GM04503 (cell line): Measurements from ENCODE around the gene BTAF1.
"Not testable (repeated sequence)": the region's sequence is repeated elsewhere in the genome, so short reads cannot be mapped to it uniquely, and the experiment has no call there.

Experiments used
- DNase-seq: peaks from one replicate; pipeline ENCODE4 v3.0.0-alpha.2; 2012; ENCODE audit warnings: low read depth

Gene BTAF1

DNA sequence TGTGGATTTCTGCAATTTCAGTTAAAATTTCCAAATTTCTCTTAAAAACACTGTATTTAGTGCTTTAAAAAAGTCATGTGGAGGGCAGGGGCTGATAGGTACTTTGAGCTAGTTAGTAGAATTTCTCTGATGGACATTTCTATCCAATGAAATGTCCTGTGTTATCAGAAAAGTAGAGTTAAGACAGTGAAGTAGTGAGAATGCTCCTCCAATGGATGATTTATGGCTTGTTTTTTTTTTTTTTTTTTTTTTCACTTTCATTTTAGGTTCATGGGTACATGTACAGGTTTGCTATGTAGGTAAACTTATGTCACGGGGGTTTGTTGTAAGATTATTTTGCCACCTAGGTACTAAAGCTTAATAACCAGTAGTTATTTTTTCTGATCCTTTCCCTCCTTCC is 55.0 kb downstream of the BTAF1 start:
- DNase-seq, result no peak

DNA sequence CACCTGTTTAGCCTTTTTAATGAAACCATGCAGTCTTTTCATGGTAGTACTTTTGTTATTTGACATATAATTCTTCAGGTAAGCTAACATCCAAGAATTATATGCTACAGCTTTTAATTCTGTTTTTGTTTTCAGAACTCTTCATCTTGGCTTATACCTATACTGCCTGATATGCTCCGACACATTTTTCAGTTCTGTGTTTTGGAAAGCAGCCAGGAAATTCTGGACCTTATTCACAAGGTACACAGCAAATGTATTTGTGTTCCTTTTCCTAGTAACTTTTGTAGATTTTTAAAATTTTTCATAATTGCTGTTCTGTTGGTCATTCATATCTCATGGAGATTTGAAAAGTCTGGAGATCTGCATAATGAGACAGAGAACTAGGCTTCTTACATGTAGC is 56.7 kb downstream of the BTAF1 start:
- DNase-seq, result no peak

DNA sequence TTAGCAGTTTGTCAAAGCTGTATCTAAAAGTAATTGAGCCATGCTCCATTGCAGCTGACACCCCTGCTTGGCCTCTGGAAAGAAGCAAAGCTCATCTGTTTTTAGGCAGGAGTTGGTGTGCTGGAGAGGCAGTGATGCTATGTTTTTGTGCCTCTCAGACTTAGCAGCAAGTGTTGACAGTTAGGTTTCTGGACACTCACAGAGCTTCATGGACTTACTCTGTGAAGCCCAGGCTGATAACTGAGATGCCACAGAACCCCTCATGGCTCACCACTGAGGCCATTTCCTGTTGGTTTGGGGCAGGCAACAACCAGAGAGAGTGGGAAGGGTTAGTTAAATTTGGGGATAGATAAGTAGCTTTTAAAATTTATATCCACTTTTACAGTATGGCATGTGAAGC is 59.8 kb downstream of the BTAF1 start:
- DNase-seq, result no peak

DNA sequence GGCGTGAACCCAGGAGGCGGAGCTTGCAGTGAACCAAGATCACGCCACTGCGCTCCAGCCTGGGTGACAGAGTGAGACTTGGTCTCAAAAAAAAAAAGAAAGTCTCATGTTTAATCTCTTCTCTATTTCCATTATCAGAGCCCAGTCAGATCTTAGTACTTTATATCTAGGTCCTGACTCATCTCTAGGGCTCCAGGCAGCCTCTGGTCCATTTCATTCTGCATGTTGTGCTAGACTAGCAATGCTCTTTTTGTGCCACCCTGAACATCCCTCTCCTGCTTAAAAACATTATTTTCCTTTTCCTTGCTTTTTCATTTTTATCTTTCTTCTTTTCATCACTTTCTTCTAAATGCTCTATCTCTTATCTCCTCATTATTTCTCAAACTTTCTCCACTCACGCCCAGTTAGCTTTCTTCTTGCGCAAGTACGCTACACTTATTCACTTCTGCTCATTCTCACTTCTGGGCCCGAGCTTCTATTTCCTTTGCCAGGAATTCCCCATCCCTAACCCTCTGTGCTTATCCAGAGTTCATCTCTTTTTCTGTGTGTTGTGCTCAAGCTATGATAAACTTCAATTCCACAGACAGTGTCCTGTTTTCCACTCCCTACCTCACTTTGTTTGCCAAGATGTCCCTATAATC is 63.9 kb downstream of the BTAF1 start:
- no peak for DNase-seq

DNA sequence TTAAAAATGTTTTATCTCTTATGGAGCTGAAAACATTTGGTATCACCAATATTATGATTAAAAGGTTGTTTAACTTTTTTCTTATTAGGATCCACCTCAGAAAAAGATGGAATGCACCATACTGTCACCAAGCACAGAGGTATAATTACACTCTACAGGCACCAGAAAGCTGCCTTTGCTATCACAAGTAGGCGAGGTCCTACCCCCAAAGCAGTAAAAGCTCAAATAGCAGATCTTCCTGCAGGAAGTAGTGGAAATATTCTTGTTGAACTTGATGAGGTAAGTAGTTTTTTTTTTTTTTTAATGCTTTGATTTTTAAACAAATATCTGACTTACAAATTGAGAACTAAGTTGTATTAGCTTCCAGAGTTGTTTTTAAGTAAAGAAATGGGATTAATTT is 68.5 kb downstream of the BTAF1 start:
- DNase-seq, result no peak

DNA sequence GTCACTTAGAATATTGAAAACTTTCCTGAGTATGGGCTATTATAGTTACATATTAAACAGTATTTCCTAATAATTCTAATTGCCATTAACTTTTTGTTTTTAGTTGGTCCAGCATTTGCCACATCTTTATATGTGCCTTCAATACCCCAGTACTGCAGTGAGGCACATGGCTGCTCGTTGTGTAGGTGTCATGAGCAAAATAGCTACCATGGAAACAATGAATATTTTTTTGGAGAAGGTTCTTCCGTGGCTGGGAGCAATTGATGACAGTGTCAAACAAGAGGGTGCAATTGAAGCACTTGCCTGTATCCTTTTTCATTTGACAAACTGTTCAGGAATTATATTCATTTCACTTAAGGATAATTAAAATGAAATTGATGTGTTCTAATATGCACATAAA is 72.7 kb downstream of the BTAF1 start:
- DNase-seq, result no peak

DNA sequence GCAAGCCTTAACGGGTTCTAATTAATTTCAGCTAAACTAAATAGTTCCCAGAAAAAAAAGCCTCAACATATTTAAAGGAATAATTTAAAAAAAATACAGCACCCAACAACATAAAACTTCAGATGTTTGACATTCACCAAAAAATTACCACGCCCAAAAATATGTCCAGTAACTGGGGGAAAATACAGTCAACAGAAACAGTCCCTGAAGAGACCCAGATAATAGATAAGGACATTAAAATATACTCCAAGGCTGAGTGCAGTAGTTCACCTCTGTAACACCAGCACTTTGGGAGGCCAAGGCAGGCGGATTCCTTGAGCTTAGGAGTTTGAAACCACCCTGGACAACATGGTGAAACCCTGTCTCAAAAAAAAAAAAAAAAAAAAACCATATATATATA is 78.0 kb downstream of the BTAF1 start:
- no peak for DNase-seq

DNA sequence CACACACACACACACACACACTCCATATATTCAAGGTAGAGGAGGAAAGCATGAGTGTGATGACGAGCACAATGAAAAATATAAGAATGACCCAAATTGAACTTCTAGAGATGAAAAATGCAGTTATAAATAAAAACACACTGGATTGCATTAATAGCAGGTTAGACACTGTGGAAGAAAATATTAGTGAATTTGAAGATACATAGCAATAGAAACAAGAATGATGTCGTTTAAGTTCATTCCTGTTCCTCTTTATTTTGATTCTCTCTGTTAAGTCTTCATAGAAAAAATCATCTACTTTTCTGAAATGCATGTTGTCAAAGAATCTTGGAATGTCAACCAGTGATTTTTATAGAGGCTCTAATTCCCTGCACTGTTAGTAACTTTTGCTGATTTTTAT is 78.4 kb downstream of the BTAF1 start:
- no peak for DNase-seq

DNA sequence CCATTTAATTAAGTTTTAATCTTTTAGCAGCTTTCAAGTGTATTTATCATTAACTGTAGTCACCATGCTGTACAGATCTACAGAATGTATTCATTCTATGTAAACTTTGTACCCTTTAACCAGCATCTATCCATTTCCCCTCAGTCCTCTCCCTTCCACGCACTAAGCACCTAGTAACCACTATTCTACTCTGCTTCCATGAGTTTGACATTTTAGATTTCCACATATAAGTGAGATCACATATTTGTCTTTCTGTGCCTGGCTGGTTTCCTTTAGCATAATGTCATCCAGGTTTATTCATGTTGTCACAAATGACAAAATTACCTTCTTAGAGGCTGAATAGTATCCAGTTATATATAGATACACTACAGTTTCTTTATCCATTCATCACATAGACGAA is 79.7 kb downstream of the BTAF1 start:
- DNase-seq, result no peak

DNA sequence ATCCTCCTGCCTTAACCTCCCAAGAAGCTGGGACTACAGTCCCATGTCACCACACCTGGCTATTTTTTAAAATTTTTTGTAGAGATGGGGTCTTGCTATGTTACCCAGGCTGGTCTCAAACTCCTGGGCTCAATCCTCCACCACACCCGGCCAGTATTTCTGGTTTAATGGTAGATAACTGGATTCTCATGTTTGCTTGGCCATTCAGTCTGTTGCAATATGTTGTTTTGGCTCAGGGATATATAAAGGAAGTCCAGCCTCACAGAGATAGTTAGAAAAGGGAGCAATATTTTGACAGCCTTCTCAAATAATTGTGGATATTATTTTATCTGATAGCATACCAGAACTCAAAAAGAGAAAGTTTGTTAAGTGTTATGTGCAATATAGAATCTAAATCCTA is 82.4 kb downstream of the BTAF1 start:
- DNase-seq, result no peak

DNA sequence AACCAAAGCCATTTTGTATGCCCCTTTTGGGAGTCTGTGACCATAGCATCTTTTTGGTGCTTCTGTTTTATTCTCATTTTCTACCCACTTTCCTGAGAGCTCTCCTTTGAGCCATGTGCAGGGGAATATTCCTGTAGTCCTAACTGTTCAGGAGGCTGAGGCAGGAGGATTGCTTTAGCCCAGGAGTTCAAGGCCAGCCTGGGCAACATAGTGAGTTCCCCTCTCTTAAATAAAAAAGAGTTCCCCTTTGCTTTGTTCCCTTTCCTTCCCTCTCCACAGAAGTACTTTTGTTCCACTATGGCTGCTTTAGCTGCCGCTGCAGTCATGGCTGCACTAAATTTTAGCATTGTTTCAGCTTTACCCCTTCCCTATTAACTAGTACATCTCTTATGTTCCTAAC is 85.9 kb downstream of the BTAF1 start:
- no peak for DNase-seq

DNA sequence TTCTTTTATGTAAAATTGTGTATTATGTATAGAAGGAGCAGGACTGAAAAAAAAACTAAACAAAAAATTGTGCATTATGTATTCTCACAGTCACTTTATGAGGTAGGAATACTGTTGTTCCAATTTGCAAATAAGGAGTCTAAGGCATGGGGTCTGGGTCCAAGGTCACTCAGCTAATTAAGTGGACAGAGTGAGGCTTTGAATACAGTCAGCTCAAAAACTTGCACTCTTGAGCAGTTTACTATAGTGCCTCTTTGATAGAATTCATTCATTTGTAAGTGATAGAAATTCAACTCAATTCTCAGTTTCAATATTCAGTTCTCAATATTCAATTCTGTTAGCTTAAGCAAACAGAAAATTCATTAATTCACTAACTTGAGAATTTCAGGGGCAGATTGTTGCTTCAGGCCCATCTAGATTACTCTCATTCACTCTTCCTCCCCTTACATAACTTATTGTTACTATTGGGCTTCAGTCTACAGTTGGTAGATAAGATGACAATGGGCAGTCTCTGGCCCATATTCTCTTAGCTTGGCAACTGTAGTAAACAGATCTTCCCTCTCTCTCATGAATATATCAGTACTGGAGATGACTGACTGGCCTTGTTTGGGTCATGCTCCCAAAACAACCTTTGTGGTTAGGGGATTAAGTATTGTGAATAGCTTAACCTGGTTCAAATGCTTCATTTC is 86.6 kb downstream of the BTAF1 start:
- DNase-seq, result no peak

DNA sequence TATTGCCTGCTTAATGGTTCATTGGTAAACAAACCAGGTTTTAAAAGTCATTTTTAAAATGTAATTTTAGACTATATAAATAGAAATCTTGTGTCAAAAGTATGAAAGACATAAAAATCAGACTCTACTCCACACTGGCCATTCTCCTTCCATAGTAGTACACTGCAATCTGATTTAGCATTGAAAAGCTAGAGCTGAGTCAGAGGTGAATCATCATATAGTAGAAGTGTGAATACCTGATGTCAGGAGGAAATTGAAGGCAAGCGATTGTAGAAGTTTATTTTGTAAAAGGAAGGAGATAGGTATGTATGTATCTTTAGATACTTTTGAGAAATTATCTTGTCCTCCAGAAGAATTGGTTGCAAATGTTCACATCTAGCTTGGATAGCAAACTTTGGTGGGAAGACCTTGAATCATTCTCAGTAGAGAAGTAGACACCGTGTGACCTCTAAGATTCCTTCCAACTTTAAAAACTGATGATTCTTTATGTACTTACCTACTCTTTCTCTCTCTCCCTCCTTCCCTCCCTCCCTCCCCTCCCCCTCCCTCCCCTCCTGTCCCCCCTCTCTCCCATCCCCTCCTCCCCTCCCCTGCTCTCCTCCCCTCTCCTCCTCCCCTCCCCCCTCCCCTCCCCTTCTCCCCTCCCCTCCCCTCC is 88.1 kb downstream of the BTAF1 start:
- DNase-seq, result no peak

DNA sequence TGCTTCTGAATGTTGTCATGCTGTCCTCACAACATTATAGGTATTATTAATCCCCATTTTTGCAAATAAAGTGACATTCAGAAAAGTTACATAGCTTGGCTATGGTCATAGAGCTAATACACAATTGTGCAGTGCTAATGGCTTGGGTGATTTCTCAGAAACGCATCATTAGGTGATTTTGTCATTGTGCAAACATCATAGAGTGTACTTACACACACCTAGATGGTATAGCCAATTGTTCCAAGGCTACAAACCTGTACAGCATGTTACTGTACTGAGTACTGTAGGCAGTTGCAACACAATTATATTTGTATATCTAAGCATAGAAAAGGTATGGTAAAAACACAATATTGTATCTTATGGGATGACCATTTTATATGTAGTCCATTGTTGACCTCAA is 91.0 kb downstream of the BTAF1 start:
- no peak for DNase-seq

DNA sequence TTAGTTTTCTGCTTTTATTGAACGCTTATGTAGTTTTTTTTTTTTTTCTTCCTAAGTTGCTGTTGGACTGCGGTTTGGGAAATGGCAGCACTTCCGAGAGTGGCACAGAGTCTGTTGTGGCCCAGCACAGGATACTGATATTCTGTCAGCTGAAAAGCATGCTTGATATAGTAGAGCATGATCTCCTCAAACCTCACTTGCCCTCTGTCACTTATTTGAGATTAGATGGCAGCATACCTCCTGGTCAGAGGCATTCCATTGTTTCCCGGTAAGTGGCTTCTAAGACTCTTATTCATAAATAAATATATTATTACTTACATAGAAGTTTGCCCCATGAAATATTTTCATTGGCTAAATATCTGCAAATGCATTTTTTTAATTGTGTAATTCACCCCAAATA is 101.1 kb downstream of the BTAF1 start:
- DNase-seq, result peak; percentile 7

DNA sequence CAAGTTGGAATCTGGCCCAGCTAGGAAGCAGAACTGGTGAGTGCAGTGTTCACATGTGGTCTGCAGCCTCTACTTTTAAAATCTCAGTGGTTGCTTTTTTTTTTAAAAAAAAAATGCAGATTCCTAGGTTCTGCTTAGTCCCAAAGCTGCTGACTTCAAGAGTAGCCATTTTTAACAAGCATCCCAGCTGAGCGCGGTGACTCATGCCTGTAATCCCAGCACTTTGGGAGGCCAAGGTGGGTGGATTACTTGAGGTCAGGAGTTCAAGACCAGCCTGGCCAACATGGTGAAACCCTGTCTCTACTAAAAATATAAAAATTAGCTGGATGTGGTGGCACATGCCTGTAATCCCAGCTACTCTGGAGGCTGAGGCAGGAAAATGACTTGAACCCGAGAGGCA is 101.8 kb downstream of the BTAF1 start:
- DNase-seq, result not testable (repeated sequence)

DNA sequence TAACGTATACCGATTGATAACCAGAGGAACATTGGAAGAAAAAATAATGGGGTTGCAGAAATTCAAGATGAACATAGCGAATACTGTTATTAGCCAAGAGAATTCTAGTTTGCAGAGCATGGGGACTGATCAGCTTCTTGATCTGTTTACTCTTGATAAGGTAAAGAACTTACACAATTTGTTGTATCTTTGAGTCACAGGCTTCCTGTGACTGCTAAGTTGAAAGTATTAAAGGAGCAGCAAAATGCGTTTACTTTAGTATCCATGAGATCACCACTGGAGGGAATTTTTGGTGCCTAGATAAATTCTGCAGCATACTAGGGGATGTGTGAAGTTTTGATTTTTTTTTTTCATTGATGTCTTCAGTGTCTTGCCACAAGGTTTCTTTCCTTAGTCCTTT is 103.6 kb downstream of the BTAF1 start:
- DNase-seq, result no peak

DNA sequence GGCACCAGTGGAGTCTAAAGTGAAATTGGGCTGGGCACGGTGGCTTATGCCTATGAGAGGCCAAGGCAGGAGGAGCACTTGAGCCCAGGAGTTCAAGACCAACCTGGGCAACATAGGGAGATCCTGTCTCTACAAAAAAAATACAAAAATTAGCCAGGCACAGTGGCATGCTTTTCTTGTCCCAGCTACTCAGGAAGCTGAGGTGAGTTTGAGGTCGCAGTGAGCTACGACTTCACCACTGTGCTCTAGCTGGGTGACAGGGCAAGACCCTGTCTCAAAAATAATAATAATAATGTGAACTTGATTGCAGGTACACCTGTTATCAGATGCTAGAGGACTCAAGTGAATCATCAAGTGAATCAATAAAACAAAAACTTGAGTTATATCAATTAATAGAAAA is 108.0 kb downstream of the BTAF1 start:
- no peak for DNase-seq

DNA sequence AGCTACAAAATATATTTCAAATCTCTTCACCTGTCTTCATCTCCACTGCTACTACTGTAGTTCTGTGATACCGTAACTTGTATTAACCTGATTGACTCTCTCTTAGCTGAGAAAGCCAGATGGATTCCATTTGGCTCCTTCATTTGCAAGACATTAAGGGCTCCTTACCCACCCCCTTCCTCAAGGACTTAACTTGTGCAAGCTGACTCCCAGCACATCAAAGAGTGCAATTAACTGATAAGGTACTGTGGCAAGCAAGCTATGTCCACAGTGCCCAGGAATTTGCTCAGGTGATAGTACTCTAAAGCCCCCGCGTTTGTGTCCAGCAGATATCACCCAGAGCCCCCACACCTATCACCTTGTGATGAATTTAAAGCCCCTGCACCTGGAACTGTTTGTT is 109.5 kb downstream of the BTAF1 start:
- DNase-seq, result not testable (repeated sequence)

DNA sequence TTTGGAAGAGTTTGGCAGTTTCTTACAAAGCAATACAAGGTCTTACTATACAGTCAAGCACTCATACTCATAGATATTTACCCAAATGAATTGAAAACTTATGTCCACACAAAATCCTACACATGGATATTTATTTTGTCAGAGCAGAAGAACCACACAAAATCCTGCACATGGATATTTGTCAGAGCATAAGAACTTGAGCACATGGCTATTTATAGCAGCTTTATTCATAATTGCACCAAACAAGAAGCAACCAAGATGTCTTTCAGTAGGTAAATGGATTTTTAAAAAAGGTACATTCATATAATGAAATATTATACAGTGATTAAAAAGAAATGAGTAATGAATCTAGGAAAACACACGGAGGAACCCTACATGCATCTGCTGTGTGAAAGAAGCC is 115.4 kb downstream of the BTAF1 start:
- DNase-seq, result no peak

DNA sequence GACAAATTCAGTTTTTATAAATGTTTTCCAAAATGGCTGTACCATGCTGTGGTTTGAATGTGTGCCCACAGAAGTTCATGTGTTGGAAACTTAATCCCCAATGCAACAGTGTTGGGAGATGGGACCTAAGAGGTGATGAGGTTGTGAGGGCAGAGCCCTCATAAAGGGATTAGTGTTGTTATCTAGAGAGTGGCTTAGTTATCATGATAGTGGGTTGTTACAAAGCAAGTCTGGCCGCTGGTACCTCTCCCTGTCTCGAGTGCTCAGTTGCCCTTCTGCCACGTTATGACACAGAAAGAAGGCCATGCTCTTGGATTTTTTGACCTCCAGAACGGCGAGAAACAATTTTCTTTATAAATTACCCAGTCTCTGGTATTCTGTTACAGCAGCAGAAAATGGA is 119.0 kb downstream of the BTAF1 start:
- no peak for DNase-seq

DNA sequence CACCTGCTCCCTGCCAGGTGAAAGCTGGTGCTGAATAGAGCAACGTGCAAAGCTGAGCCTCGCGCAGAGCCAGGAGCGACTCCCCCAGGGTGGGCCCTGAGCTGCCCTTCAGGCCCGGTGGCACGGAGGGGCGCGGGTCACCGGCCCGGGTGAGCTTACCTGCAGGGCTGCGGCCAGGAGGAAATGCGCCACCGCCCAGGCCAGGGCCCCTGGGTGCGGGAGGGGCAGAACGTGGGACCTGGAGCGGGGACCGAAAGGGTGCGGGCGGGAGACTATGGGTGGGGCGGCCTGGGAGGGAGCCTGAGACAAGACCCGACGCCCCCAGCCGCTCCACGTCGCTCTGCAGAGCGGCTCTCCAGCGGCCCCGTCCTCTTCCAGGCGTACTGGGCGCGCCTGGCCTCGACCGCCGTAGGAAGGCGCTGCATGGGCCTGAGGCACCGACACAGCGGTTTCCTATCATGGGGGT is 122.1 kb downstream of the BTAF1 start:
- DNase-seq, result no peak

DNA sequence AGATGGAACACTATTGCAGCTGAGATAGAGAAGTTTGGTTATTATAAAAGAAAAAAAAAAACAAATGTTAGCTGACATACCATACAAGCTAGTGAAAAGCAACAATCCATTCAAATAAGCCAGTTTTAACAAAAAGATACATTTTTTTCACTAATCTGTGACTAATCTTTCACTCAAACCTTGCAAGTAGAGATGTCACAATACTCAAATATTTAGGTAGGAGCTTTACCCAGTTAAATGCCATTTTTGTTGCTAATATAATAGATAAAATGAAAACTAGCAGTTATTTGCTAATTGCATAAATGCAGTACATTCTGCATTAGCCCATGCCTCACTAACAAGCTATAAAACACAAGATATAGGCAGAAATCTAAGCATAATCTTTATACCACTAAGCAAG is 123.6 kb downstream of the BTAF1 start:
- DNase-seq, result no peak

DNA sequence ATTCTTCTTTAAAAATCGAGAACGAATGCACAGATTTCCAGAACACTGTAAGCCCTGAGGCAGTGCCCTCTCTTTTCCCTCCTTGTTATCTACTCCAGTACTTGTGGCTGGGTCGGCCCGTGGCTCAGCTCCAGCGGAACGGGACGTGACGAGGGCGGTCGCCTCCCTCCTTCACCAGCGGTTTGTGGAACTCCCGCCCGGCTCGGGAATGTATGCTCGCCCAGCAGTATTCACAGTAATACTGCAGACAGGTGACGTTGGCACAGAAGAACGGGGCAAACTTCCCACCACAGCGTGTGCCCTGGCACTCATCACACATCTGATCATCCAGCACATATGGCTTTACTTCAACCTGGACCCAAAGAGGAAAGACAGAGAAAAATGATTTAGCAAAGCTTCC is 128.5 kb downstream of the BTAF1 start:
- no peak for DNase-seq
